ENCODE data around the gene LRRC71. TPM values are rescaled to one million over a fixed set of nuclear protein-coding genes. Genes with fewer than 3 reads are reported as not detected.

Gene LRRC71
- total RNA-seq, 2 donors from 2014 or later, result not detected

- Histone ChIP-seq H3K27me3 (replicated peaks; ENCODE audit: insufficient read depth) (no peaks in the 10 kb centered on the region), H3K4me3 (no peak overlapping the region), H3K36me3 (peaks cover under 1% of the 10 kb centered on the region), H3K9me3 (no peaks in the 10 kb centered on the region), H3K4me1 (ENCODE audit: control insufficient read depth in 1 of 2, low read depth in 2 of 2) (peaks cover 5 to 12% of the 10 kb centered on the region in 2 donors), H3K27ac (no peak overlapping the region)
- no peak for TF ChIP-seq CTCF (IDR thresholded peaks at IDR 0.05)
- DNase-seq (ENCODE audit: low spot score) (no peak), ATAC-seq (ENCODE audit: insufficient number of reproducible peaks, low FRiP score, low read depth) (no peak)
These were observed 12.7 kb downstream of the LRRC71 start for GRCh38 chr1:156933136-156933535.

- H3K4me3 ChIP-seq, result no peak overlapping the region
- H3K27ac ChIP-seq, result no peak overlapping the region
- H3K9me3 ChIP-seq, result no peaks in the 10 kb centered on the region
- no peak for ATAC-seq (ENCODE audit: insufficient number of reproducible peaks, low FRiP score, low read depth)
- no peak for TF ChIP-seq CTCF (IDR thresholded peaks at IDR 0.05)
- no peaks in the 10 kb centered on the region for H3K27me3 ChIP-seq (replicated peaks; ENCODE audit: insufficient read depth)
- peaks cover 5 to 12% of the 10 kb centered on the region in 2 donors for H3K4me1 ChIP-seq (ENCODE audit: control insufficient read depth in 1 of 2, low read depth in 2 of 2)
- DNase-seq (ENCODE audit: low spot score), result no peak
- peaks cover 13% of the 10 kb centered on the region for H3K36me3 ChIP-seq
These were observed 15.2 kb downstream of the LRRC71 start for GRCh38 chr1:156935505-156936128.

GRCh38 chr1:156936191-156936590 lies 15.8 kb downstream of the LRRC71 start:
- peaks cover 14% of the 10 kb centered on the region for H3K36me3 ChIP-seq
- H3K9me3 ChIP-seq, result no peaks in the 10 kb centered on the region
- TF ChIP-seq CTCF (IDR thresholded peaks at IDR 0.05), result no peak
- H3K27me3 ChIP-seq (replicated peaks; ENCODE audit: insufficient read depth), result no peaks in the 10 kb centered on the region
- H3K4me3 ChIP-seq, result no peak overlapping the region
- no peak for ATAC-seq (ENCODE audit: insufficient number of reproducible peaks, low FRiP score, low read depth)
- no peak for DNase-seq (ENCODE audit: low spot score)
- H3K27ac ChIP-seq, result no peak overlapping the region
- H3K4me1 ChIP-seq (ENCODE audit: control insufficient read depth in 1 of 2, low read depth in 2 of 2), result peaks cover under 1 to 9% of the 10 kb centered on the region in 2 donors

- Histone ChIP-seq H3K4me1 (ENCODE audit: control insufficient read depth in 1 of 2, low read depth in 2 of 2) (peaks cover 0 to 3% of the 10 kb centered on the region in 2 donors), H3K27ac (no peak overlapping the region), H3K9me3 (no peaks in the 10 kb centered on the region), H3K4me3 (no peak overlapping the region), H3K27me3 (replicated peaks; ENCODE audit: insufficient read depth) (no peaks in the 10 kb centered on the region), H3K36me3 (peaks cover 20% of the 10 kb centered on the region)
- ATAC-seq (ENCODE audit: insufficient number of reproducible peaks, low FRiP score, low read depth) (no peak), DNase-seq (ENCODE audit: low spot score) (no peak)
- no peak for TF ChIP-seq CTCF (IDR thresholded peaks at IDR 0.05)
These were observed 16.3 kb downstream of the LRRC71 start for GRCh38 chr1:156936721-156937220.

- no peak overlapping the region for H3K27ac ChIP-seq
- no peak overlapping the region for H3K4me3 ChIP-seq
- H3K4me1 ChIP-seq (ENCODE audit: control insufficient read depth in 1 of 2, low read depth in 2 of 2), result no peaks in the 10 kb centered on the region
- H3K9me3 ChIP-seq, result no peaks in the 10 kb centered on the region
- peaks cover 30% of the 10 kb centered on the region for H3K36me3 ChIP-seq
- DNase-seq (ENCODE audit: low spot score) (no peak), ATAC-seq (ENCODE audit: insufficient number of reproducible peaks, low FRiP score, low read depth) (no peak)
- H3K27me3 ChIP-seq (replicated peaks; ENCODE audit: insufficient read depth), result no peaks in the 10 kb centered on the region
- TF ChIP-seq CTCF (IDR thresholded peaks at IDR 0.05), result no peak
These were observed 17.5 kb downstream of the LRRC71 start for GRCh38 chr1:156937883-156938282.

Measured in thoracic aorta (tissue), 2 donors.